MM.1S (cell line): ENCODE data around the gene NFATC2.

ENCODE experiments used
- EZH2 ChIP-seq: fragments of 300-600 bp; sonication (generic); optimal IDR thresholded peaks from 2 replicates; pipeline ENCODE3; 2017; ENCODE audit warnings: low read depth, mild to moderate bottlenecking, antibody characterized with exemption, low read length, mixed read lengths
- EZH2phosphoT487 ChIP-seq: fragments of 300-600 bp; sonication (generic); IDR thresholded peaks from 2 replicates; pipeline ENCODE4 v1.6.1; 2018; ENCODE audit warnings: antibody characterized with exemption, low read length
- TF ChIP-seq, protein P1 (sequence below): fragments of 300-600 bp; sonication (generic); IDR thresholded peaks from 2 replicates; pipeline ENCODE4 v1.5.1; 2016; ENCODE audit warnings: antibody characterized with exemption, low read length, mixed read lengths

DNA sequence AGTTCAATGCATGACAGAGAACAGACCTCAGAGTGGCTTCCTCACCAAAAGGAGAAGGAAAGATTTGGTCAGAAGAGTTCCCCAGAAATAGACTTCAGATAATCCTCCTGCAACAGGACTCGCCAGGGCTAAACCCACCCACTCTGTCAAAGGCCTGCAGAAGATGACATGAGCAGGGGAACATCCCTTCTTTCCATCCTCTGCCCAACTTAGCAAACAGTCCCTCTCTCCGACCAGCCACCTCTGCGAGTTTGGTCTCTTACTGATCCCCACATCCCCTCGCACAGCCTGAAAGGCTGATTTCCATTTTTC lies 7.5 kb downstream of the NFATC2 start:
- TF ChIP-seq, protein P1, sequence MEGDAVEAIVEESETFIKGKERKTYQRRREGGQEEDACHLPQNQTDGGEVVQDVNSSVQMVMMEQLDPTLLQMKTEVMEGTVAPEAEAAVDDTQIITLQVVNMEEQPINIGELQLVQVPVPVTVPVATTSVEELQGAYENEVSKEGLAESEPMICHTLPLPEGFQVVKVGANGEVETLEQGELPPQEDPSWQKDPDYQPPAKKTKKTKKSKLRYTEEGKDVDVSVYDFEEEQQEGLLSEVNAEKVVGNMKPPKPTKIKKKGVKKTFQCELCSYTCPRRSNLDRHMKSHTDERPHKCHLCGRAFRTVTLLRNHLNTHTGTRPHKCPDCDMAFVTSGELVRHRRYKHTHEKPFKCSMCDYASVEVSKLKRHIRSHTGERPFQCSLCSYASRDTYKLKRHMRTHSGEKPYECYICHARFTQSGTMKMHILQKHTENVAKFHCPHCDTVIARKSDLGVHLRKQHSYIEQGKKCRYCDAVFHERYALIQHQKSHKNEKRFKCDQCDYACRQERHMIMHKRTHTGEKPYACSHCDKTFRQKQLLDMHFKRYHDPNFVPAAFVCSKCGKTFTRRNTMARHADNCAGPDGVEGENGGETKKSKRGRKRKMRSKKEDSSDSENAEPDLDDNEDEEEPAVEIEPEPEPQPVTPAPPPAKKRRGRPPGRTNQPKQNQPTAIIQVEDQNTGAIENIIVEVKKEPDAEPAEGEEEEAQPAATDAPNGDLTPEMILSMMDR: no peak
- TF ChIP-seq EZH2: no peak
- TF ChIP-seq EZH2phosphoT487: no peak
